NCI-H748 (cell line): Measurements from ENCODE around the gene SRSF9.

Source experiments
- DNase-seq: peaks from one replicate; lab custom pipeline; 2025; ENCODE audit not compliant: unreplicated experiment; lab: John Stamatoyannopoulos, UW

SRSF9 gene

DNA sequence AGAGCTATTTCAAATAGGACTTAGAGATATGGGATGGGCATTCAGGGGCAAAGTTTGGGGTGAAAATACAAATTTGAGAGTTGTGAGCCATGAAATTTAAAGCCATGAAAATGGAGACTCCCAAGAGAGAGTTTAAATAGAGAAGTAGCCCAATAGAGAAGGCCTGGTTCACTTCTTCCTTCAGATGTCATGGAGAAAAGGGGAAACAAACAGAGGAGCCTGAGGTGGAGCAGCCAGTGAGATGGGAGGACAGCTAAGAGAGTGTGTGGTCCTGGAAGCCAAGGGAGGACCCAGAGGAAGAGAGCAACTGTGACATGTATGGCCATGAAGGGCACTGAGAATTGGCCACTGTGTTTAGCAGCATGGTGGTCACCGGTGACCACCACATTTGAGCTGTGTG, 14.1 kb upstream of the SRSF9 start:
- DNase-seq: no peak

DNA sequence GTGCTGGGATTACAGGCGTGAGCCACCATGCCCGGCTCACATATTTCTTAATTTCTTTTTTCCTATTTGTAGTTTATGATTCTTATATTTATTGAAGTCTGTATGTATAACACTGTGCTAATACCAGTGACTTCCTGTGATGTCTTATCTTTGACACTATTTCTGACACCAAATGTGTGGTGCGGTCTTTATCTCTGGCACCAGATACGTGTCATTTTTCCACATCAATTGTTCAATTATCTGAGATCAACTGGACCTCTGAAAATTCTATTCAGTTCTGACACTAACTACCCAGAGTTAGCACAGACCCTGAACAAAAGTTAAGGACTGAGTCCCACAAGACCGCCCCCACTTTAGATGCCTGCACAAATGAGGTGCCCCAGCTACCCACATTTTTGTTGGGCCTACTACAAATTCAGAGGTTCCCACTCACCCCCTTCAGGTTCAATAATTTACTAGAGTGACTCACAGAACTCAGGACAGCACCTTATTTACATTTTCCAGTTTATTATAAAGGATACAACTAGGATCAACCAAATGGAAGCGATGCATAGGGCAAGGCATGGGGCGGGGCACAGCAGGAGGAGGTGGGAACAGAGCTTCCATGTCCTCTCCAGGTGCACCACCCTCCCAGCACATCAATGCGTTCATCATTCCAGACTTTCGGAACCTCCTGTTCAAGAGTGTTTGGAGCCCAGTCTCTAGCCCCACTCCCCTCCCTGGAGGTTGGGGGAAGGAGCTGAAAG, 11.6 kb upstream of the SRSF9 start:
- DNase-seq: no peak

DNA sequence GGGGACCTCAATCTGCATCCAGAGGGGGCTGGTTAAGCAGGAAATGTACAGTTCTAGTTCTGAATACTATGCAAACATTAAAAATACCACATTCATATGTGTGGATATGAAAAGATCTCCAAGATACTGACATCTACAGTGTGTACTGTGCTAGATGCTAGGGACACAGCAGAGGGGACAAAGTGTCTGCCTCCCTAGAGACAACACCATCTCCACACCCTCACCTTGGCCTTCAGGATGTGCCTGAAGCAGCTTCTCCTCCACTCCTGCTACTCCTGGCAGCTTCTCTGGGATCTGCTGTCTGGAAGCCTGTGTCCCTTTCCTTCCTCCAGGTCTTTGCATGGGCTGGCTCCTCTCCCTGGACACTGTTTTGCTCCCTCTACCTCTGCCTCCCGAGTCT, 10.7 kb upstream of the SRSF9 start:
- no peak for DNase-seq

DNA sequence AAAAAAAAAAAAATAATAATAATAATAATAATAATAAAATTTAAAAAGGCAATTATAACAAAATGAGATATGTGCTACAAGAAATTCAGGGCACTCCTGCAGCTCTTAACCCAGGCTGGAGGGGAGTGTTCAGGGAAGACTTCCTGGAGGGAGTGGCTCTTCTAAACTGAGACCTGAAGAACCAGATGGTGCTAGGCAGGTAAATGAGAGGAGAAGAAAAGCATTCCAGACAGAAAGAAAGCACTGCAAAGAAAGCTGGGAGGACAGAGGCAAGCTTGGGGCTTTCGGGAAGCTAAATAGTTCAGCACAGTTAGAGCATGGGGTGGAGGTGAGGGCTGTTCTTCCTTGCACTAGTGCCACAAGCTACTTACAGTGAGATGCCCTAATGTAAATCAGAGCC, 9.9 kb upstream of the SRSF9 start:
- DNase-seq: no peak

DNA sequence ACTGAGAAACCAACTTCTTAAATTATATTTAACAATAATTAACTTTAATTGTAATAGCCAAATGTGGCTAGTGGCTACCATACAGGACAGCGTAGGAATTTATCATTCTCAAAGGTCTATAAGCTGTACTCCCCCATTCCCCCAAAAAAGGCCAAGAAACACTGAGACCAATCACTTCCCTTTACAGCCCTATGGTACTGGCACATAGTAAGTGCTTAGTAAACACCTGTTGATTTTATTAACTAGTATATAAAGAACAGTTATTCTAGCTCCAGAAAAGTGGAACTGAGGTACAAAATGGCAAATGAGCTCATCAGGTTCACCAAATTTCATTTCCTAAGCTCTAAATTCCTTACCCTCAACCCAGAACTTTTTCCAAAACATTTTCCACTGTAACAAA, 6.1 kb upstream of the SRSF9 start:
- DNase-seq: no peak

DNA sequence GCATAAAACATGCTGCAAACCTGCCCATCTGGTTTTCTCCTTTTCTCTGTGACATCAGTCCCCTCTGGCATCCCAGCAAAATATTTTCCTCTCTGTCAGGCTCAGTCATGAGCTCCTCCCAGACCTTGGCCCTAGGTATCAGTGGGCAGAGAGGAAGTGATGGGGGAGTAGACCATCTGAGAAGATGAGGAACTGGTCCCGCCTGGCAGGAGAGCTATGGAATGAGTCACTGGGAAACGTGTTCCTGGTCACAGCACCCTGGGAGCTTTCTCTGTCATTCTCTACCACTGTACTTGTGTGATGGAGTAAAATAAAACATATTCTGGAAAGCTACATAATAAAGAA, 5.0 kb upstream of the SRSF9 start:
- peak; percentile 29 for DNase-seq

DNA sequence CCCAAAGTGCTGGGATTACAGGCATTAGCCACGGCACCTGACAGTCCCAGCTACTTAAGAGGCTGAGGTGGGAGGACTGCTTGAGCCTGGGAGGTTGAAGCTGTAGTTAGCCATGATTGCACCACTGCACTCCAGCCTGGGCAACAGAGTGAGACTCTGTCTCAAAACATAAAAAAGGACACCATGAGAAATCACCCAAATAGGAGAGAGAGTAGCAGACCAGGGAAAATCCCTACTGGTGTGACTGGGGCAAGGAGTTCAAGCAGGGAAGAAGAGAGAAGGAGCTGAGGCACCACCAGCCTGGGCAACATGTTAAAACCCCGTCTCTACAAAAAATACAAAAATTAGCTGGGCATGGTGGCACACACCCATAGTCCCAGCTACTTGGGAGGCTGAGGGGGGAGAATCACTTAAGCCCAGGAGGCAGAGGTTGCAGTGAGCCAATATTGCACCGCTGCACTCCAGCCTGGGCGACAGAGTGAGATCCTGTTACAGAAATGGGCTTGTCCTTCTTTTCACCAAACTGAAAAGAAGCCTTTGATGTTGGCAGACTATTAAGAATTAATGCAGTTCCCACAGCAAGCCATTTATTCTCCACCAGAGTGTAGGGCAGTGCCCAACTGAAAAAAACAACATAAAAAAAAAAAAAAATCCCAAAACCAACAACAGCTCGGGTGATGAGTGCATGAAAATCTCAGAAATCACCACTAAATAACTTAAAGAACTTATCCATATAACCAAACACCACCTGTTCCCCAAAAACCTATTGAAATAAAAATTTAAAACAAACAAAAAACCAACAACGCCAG, 4.5 kb upstream of the SRSF9 start:
- no peak for DNase-seq

DNA sequence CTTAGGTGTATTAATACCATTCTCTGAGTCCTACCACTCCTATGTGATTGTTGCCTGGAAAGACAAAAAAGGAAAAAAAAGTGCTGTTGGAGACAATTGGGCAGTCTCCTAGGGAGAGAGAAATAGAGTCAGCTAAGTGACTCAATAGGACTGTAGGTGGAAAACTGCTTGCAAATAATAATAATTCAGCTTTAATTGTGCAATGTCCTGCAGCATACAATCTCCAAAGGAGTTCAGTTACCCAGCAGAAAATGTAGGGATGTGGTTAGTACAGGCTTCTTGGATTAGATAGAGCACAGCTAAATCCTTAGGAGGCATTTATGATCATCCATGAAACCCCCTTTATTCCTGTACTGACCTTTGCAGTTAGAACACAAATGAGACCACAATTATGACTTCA, 3.0 kb upstream of the SRSF9 start:
- DNase-seq: no peak

DNA sequence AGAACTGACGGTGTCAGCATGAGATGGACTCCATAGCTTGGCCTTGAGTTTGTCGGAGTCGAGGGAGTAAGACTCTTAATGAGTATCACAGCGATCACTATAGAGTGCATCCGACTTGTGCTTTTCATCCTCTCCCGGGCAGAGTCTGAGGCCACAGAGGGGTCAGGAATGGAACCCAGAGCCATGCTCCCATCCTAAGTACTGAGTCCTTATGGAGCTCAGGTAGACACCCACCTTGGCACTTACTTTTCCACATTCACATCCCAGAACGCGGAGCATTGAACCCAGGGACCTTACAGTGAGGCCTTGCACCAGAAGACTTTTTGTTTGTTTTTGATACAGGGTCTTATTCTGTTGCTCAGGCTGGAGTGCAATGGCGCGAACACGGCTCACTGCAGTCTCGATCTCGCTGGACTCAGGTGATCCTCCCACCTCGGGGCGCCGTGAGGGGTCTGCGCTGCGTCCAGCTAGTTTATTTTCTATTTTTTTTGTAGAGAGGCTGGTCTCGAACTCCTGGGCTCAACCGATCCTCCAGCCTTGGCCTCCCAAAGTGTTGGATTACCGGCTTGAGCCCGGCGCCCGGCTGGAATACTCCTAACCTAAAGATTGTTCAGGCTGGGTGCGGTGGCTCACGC, 719 bp upstream of the SRSF9 start:
- DNase-seq: peak; percentile 53

DNA sequence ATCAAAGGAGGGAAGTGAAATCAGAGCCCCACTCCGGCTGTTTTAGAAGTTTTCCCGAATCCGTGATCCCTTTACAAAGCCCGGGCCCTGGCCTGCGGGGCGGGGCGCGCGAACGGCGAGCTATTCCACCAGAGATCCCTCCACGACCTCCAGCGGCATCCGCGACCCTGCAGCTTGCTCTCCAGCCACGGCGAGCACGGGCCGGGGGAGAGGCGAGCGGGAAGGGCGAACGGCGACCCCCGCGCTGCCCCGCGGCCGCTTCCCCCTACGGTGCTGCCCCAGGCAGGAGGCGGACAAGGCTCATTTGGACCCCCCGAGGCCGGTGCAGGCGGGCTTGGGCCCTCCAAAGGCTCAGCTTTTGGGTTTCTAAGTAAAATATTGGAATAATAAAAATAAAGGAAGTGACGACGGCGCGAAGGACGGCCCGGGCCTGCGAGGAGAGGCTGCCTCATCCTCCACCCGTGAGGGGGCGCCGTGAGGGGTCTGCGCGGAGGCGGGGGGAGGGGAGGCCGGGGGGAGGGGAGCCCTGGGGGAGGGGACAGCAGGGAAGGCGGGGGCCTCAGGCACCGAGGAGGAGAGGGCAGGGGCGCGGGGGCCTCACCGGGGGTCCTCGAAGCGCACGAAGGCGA, 613 bp downstream of the SRSF9 start:
- DNase-seq: peak; percentile 47

DNA sequence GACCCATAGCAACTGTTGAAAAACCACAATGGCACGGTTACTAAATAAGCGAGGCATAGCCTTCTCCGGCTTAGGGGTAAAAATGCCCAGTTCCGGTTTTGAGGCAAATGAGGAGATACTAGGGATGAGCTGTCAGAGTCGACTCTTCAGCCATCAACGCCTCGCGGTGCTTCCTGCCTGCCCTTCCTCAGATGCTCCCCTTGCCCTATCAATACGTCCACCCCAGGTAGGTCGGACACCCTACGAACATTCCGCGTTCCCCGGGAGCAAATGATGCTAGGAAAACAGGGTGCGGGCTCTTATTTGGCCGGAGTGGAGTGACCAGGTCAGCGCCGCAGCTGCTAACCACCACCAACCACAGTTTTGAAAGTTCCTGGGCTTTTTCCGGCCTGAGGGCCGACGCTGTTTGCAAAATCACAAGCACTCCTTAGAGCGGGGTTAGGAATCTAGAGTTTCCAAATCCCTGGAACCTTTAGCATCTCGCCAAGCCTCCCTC, 1.2 kb downstream of the SRSF9 start:
- DNase-seq: peak; percentile 41

DNA sequence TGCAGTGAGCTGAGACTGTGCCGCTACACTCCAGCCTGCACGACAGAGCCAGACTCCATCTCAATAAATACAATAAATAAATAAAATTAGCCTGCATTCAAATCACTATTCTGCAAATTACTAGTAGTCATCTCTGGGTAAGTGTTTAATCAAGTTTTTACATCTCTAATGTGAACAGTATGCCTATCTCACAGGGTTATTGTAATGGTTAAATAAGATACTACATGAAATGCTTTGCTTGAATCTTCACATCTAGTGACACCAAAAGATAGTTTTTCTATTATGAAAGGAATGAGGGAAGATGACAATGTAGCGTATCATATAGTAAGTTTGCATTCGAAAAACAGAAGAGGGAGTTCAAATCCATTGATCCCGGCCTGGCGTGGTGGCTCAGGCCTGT, 2.1 kb downstream of the SRSF9 start:
- DNase-seq: no peak

DNA sequence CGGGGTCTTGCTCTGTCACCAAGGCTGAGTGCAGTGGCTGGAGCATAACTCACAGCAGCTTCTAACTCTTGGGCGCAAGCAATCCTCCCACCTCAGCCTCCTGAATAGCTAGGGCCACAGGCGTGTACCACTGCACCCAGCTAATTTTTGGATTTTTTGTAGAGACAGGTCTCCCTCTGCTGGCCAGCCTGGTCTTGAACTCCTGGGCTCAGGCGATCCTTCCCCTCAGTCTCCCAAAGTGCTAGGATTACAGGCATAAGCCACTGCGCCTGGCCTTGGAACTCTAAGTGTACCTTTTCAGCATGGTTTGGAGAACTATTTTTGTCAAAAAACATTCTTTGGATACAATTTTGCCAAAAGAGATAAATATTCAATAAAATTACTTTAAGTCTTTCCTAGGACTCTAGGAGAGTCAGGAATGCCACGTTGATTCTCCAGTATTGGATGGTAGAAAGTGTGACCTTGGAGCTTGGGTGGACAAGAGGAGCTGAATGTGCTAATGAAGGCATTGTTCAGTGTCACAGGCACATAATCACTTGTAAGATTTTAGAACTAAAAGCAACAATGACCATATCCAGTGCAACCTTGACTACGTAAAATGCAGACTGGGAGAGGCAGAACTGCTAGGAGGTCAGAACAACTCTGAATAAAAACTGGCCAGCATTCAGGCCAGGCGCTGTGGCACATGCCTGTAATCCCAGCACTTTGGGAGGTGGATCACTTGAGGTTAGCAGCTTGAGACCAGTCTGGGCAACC, 2.8 kb downstream of the SRSF9 start:
- DNase-seq: peak; percentile 39

DNA sequence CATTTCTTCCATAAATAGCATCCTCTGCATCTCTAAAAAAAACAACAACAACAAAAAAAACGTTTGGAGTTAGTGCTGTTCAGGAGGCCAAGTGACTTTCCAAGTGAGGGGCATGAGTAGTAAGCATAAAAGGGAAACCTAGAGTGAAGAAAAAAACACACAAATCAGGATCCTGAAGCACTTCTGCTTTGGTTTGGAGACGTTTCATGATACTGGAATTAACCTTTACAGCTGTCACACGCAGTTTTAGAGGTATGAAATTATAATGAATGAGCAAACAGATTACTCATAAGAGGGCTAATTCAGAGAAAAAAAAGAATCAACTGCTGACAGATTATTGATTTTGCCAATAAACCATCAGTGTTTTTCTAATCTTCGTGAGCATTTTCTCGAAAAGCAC, 3.8 kb downstream of the SRSF9 start:
- no peak for DNase-seq

DNA sequence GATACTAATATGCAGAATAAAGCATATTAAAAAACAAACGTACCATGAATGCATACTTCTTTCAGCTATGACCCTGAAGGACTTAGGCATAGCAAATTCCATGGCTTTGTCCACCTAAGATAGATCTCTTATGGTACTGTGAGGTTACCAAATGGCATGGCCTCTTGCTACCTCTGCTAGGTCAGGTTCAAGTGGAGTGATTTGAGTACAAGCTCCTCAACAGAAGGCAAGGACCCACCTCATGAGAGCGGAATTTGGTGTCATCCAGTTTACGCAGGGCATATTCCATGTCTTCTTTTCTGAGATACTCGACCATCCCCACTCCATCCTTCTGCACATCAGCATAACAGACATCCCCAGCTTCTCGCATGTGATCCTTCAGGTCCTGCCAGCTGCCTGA, 5.8 kb downstream of the SRSF9 start:
- DNase-seq: no peak

DNA sequence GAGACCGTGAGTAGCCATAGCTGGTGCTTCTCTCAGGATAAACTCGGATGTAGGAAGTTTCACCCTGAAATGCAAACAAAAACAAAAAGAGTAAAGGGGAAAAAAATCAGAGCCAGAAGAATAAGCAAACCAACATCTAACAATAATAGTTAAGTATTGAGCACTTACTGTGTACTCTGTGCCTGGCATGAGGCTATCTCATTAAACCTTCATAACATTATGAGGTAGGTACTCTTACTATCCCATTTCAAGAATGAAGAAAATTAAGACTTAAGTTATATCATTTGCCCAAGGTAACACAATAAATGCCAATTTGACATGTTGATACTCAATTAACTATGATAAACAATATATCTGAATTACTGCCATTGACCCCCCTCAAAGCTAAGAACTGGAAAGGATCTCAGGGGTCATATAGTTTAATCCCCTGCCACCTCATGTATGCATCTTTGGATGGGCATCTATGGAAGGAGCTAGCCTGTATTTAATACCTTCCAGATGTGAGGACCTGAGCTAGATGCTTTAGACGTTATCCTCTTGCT, 7.4 kb downstream of the SRSF9 start:
- no peak for DNase-seq

DNA sequence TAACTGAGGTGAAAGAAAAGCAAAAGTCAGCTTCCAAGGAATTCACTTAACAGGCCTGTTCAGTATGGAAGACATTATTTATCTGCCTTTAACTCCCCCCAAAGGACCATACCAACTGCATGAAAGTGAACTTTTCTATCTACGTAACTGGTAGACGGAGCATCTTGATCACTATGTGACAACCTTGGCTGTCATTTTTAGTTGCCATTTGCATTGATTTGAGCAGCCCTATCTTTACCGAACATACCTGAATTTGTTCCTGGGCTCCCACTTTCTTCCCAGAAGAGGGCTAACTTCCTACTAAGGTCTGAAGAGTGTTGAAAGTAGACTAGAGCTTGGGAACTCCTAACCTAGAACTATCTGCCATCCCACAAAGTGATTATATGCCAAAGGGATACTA, 9.4 kb downstream of the SRSF9 start:
- no peak for DNase-seq

DNA sequence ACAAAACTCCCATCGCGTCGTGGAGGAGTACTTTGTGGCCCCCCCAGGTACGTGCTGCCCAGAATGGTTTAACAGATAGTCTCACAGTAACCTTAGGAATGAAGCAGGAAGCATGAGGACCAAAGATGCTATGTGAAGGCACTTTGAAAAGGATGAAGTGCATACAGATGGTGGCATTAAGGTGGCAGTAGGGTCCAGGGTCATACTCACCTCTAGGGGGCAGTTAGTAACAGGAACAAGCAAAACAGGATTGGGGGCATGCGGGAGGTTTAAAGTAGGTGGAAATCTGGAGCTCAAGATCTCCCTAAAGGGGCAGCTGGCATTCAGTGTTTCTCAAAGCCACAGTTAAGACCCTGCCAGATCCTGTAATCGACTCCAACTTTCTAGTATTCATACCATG, 12.4 kb downstream of the SRSF9 start:
- DNase-seq: no peak

DNA sequence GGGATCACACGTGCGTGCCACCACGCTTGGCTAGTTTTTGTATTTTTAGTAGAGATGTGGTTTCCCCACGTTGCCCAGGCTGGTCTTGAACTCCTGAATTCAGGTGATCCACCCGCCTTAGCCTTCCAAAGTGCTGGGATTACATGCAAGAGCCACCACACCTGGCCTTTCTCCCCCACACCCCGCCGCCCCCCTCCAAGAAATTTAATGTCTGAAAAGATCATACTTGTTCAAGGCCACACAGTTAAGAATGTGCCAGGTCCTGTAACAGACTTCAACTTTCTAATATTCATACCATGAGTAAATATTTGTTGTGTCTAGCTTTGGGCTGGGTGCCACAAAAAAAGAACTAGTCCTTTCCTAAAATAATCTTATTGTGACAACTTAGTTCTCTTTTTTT, 14.2 kb downstream of the SRSF9 start:
- no peak for DNase-seq

DNA sequence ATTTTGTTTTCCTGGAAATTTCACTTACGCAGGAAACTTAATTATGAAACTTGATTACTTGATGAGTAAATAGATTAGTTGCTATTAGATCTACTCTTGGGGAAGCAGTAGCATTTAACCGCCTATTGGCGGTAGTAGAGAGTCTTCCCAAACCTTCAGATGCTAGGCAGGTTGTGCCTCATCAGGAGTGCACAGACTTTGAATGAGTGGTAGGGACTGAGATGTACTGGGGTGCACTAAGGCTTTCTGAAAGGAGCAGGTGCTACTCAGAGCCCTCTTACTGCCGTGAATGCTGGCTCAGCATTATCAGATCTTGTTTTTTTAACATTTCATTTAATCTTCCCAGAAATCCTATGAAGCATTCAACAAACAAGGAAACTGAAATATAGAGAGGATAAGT, 15.6 kb downstream of the SRSF9 start:
- DNase-seq: peak; percentile 32
